HG03039 (cell line): Measurements from ENCODE around the gene PRB3.

Experiments
- ATAC-seq: cut with Tn5 transposase; IDR thresholded peaks from one replicate; pipeline ENCODE4 v1.9.1; 2021; ENCODE audit warnings: mild to moderate bottlenecking, moderate library complexity; ENCODE audit not compliant: unreplicated experiment

PRB3 gene

DNA sequence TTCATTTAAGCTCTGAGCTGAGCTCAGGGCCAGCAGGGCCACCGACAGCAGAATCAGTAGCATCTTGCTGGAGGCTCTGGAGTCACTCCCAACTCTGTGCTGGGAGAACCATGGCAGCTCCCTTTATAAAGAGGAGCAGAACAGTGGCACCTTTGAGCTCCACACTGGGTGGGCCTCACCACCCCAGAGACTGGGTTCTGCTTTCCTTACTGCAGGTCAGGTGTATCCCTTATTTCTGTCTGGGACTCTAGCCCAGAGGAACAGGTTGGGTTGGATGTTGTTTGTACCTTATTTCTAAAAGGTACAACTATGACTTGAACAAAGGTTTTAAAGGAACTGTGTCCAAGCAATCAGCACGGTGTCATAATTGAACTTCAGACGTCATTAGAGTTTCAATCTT is at the start of gene PRB3:
TSS of gene PRB3 (minus strand) at position 101 of the 400 bp plus-strand sequence. CDS start at position 63, 38 bp downstream.
- no peak for ATAC-seq

DNA sequence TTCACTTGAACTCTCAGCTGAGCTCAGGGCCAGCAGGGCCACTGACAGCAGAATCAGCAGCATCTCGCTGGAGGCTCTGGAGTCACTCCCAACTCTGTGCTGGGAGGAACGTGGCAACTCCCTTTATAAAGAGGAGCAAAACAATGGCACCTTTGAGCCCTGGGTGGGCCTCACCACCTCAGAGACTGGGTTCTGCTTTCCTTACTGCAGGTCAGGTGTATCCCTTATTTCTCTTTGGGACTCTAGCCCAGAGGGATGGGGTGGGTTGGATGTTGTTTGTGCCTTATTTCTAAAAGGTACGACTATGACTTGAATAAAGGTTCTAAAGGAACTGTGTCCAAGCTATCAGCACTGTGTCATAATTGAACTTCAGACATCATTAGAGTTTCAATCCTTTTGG is 40.8 kb upstream of the PRB3 start, which contains the start of gene PRB4:
TSS of gene PRB4 (minus strand) at position 101 of the 400 bp plus-strand sequence. CDS start at position 63, 38 bp downstream.
- ATAC-seq: no peak

DNA sequence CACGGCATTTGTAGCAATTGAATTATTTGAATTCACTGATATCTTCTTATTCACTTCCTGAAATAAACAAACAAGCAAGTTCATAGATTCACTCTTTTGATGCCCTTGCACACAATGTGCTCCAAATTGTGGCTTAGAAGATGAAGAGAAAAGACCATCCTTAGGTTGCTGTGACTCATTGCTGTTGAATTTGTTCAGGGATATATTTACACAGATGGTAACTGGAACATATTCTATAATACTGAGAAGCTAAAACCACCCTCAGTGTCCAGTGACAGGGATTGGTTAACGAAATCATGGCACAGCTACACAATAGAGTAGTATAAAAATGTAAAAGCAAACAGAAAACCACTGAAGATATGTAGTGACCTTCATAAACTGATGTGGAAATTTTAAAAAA is 37.6 kb upstream of the PRB3 start:
- ATAC-seq: no peak

DNA sequence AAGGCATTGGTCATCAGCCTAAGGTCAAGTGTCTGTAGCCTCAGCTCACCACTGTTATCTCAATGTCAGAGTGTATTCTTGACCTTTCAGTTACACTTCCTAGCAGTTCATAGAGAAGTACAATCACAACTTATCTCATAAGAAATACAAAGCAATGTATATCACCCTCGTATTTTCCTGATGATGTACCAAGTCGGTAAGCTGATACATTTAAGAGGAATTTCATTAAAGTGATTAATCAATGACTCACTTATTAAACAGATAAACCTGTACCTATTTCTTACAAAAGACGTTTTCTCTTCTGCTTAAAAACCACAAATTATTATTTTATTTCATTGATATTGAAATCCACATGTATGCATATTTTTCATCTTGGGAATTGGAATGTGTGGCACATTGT is 3.9 kb upstream of the PRB3 start:
- ATAC-seq: no peak

DNA sequence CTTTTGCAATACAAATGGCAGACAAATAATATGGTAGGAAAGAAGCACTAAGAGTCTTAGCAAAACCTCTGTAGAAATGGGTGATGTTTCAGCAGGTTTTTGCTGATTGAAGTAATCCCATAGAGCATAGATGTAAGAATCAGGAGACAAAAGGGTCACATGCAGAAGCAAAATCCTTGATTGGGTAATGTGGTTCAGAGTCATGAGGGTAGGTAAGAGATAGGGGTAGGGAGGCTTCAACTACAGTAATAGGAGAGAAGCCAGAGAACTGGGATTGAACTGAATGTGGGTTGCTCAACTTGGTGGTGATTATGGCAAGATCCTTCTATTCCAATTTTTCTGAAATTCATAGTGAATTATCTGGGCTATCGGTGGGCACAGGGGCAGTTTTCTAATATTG is 5.0 kb downstream of the PRB3 start:
- no peak for ATAC-seq

DNA sequence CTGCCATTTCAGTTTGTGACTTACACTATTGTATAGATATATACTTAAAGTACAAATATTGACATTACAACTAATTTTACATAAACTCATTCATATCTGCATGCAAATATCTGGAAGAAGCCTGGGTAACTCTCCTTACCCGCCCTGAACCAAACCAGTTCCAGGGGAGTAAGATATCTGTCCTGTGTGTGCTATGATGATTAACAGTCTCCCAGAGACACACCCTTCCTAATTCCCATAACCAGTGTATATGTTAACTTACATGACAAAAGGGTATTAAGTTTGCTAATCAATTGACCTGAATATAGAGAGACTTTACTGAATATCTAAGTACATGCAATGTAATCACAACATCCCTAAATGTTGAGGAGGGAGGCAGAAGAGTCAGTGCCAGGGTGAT is 23.0 kb downstream of the PRB3 start:
- ATAC-seq: no peak

DNA sequence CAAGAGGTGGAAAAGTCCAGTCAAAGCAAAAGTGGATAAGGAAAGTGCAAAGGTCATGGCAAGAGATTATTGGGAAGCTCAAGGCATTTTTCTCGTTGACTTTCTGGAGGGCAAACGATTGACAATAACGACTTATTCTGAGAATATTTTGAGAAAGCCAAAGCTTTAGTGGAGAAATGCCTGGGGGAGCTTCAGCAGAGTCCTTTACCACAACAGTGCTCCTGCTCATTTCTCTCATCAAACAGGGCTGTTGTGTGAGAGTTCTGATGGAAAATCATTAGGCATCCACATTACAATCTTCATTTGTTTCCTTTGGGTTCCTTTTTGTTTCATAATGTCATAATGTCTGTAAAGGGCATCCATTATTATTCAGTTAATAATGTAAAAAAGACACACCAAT is 26.9 kb downstream of the PRB3 start:
- no peak for ATAC-seq

DNA sequence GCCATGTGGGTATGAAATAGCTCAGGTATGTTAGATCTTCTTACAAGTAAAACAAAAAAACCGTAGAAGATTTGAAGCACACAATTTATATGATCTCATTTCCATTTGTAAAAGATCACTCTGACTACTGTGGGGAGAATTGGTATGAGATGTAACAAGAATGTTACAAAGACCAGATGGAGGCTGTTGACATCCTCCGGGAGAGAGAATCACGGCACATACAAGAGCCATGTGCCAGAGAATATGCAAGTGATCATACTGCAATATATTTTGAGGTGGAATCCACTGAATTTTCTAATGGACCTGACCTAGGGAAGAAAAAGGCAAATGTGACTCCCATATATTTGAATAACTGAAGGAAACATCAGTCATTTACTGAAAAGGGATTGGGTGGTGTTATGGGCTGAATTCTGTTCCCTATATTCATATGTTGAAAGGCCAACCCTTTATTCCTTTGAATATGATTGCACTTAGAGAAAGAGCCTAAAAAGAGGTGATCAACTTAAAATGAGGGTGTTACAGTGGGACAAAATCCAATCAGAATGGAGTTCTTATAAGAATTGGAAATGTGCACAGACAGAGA is 29.1 kb downstream of the PRB3 start:
- no peak for ATAC-seq

DNA sequence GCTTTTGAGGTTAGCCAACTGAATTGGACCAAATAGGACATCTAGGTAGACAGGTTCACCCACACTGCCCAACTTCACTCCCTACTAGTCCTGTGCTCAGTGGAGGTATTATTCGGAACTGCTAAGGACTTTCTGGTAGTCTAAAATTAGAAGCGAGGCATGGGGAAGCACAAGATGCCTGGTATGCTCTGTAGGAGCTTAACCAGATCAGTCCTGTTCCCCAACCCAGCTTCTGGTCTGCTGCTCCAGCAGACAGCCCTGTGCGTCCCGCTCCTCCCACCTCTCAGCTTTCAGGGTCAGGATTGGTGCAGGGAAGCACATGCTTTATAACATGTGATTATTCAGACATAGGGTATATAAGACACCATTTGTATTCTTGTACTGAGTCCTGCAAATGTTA is 31.2 kb downstream of the PRB3 start:
- no peak for ATAC-seq

DNA sequence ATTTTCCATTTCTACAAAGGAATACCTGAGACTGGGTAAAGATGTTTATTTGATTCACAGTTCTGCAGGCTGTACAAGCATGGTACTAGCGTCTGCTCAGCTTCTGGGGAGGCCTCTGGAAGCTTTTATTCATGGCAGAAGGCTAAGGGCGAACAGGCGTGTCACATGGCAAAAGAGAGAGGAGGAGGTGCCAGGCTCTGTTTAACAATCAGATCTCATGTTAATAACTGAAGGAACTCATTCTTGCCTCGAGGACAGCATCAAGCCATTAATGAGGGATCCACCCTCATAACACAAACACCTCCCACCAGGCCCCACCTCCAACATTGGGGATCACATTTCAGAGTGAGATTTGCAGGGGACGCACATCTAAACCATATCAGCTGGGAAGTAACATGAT is 36.0 kb downstream of the PRB3 start:
- no peak for ATAC-seq

DNA sequence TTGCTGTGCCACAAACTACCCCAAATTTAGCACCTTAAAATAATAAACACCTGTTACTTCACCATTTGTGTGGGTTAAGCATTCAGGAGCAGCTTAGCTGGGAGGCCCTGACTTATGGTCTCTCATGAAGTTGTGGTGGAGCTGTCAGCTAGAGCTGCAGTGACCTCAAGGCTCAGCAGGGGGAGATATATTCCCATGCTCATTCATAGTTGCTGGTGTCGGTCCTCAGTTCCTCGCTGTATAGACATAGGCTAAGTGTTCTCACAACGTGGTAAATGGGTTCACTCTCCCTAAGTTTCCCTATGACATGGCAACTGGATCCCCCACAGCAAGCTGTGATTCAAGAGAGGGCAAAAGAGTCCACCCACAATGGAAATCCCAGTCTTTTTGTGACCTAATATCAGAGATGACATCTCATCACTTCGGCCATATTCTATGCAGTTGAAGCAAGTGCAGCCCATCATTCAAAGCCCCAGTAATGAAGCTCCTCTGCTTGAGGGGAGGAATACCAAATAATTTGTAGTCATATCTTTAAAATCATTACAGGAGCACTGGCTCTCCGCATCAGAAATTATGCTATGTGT is 41.1 kb downstream of the PRB3 start:
- peak; percentile 61 for ATAC-seq

DNA sequence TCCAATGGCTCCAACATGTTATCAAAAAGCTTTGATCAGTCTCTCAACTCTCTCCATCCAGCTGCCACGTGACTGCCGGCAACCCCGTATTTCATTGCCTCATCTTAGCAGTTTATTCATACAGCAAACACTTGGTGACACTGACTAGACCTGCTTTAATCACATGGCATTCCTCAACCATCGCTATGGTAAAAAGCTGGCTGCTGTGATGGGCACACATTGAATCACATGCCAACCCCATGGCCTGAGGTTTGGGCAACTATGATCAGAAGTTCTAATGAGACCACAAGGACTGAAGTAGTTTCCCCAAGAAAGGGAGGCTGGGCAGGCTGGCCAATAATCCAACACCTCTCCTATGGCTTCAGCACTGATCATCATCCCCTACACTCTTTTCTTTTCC is 42.1 kb downstream of the PRB3 start:
- no peak for ATAC-seq
